ENCODE measurements around the gene BMPER. TPM values are rescaled to one million over a fixed set of nuclear protein-coding genes. Genes with fewer than 3 reads are reported as not detected.

The BMPER gene
- total and polyA plus RNA-seq, 10 of the 15 experiments (the other 5 are each of a cell fraction or from before 2014, with no cell fraction given) = 0.02 to 0.08 TPM; not detected in 8

- TF ChIP-seq MYB (IDR thresholded peaks at IDR 0.05; ENCODE audit: borderline replicate concordance, low read depth, low read length) (no peak), MEF2B (IDR thresholded peaks at IDR 0.05; ENCODE audit: partially characterized antibody, poor library complexity, severe bottlenecking) (no peak), RUNX3 (IDR thresholded peaks at IDR 0.05; ENCODE audit: low read length) (no peak), IKZF2 (IDR thresholded peaks at IDR 0.05) (no peak), RB1 (IDR thresholded peaks at IDR 0.05; ENCODE audit: borderline replicate concordance) (no peak), SUPT20H (IDR thresholded peaks at IDR 0.05; ENCODE audit: borderline replicate concordance, control insufficient read depth, low read depth, low read length) (no peak), KLF5 (IDR thresholded peaks at IDR 0.05; ENCODE audit: partially characterized antibody) (no peak), TCF12 (IDR thresholded peaks at IDR 0.05; ENCODE audit: low read depth, low read length) (no peak)
- TF ChIP-seq, protein P1, sequence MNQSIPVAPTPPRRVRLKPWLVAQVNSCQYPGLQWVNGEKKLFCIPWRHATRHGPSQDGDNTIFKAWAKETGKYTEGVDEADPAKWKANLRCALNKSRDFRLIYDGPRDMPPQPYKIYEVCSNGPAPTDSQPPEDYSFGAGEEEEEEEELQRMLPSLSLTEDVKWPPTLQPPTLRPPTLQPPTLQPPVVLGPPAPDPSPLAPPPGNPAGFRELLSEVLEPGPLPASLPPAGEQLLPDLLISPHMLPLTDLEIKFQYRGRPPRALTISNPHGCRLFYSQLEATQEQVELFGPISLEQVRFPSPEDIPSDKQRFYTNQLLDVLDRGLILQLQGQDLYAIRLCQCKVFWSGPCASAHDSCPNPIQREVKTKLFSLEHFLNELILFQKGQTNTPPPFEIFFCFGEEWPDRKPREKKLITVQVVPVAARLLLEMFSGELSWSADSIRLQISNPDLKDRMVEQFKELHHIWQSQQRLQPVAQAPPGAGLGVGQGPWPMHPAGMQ (IDR thresholded peaks at IDR 0.05; ENCODE audit: borderline replicate concordance) = no peak
- no peak for FAIRE-seq
- CTCF ChIA-PET = no interaction called here
- WGBS (ENCODE audit: insufficient coverage, insufficient replicate concordance, low lambda C conversion rate, missing lambda C conversion rate) = 0% methylated on average over 1 of the region's 1 CpG
- in situ Hi-C loops (cut with MboI) (no loop called here), intact Hi-C loops (cut with micrococcal nuclease; ENCODE audit: unreplicated experiment) (no loop called here)
- BruUV-seq (replicated peaks) = no TSS peak
- H3K4me3 ChIP-seq = no peak overlapping the region
- SMC1A ChIA-PET (ENCODE audit: uncharacterized antibody, unreplicated experiment) = interaction anchor here (1.4 kb wide), 1 partner anchor 9 kb away, joined by 5 read pairs; no protein-coding TSS in a partner anchor
- no peak overlapping the region for H2AFZ ChIP-seq (ENCODE audit: control insufficient read depth, low read depth, low read length)
- POLR2A ChIA-PET = no interaction called here
- no peaks in the 10 kb centered on the region; the same call in 2 of the 3 replicates for H3K9me3 ChIP-seq (replicated peaks; ENCODE audit: control insufficient read depth, insufficient read depth, low read length)
- H3K4me2 ChIP-seq (ENCODE audit: control insufficient read depth, insufficient read depth) = no peak overlapping the region
- H3K36me3 ChIP-seq (ENCODE audit: control insufficient read depth in 2 of 2, insufficient read depth in 2 of 2, low read length in 1 of 2) = no peaks in the 10 kb centered on the region
- ATAC-seq = no peak
- no peaks in the 10 kb centered on the region for H4K20me1 ChIP-seq (ENCODE audit: control insufficient read depth, insufficient read depth)
- no peaks in the 10 kb centered on the region for H3K4me1 ChIP-seq (ENCODE audit: control insufficient read depth, insufficient read depth, low read length)
- RAD21 ChIA-PET (ENCODE audit: unreplicated experiment) = no interaction called here
- no peak overlapping the region for H3K27ac ChIP-seq (ENCODE audit: control insufficient read depth, insufficient read depth)
- H3K79me2 ChIP-seq (ENCODE audit: control insufficient read depth, insufficient read depth, low read length) = no peaks in the 10 kb centered on the region
- no peak for DNase-seq (ENCODE audit: low read depth, low spot score)
- H3K27me3 ChIP-seq (replicated peaks in 1 of 2; ENCODE audit: control insufficient read depth in 2 of 2, insufficient read depth in 2 of 2, low read length in 1 of 2) = no peaks in the 10 kb centered on the region
- H3K9ac ChIP-seq (ENCODE audit: control insufficient read depth, insufficient read depth, low read length) = no peak overlapping the region
Measured at GRCh38 chr7:34184466-34184865, 279.1 kb downstream of the BMPER start.
